HG03103 (cell line): ENCODE measurements around the gene YJEFN3.

ENCODE experiments used
- ATAC-seq: cut with Tn5 transposase; IDR thresholded peaks from one replicate; pipeline ENCODE4 v1.9.1; 2021; ENCODE audit warnings: low read depth; ENCODE audit not compliant: unreplicated experiment

YJEFN3 gene

GRCh38 chr19:19528721-19529490 is at the start of gene YJEFN3:
TSS of gene YJEFN3 (plus strand) at chr19:19528911. CDS start at chr19:19528933, 22 bp downstream.
- no peak for ATAC-seq

GRCh38 chr19:19480688-19481087 is 48.0 kb upstream of the YJEFN3 start:
- ATAC-seq = no peak

GRCh38 chr19:19482809-19483596 is 45.7 kb upstream of the YJEFN3 start:
- no peak for ATAC-seq

GRCh38 chr19:19485161-19485997 is 43.3 kb upstream of the YJEFN3 start:
- no peak for ATAC-seq

- ATAC-seq = no peak
Observed at GRCh38 chr19:19485998-19486290, 42.8 kb upstream of the YJEFN3 start.

GRCh38 chr19:19486343-19487076 is 42.2 kb upstream of the YJEFN3 start:
- no peak for ATAC-seq

GRCh38 chr19:19487077-19487949 is 41.4 kb upstream of the YJEFN3 start:
- ATAC-seq = no peak

- no peak for ATAC-seq
Observed at GRCh38 chr19:19487950-19488874, 40.5 kb upstream of the YJEFN3 start.

GRCh38 chr19:19488875-19489690 is 39.6 kb upstream of the YJEFN3 start:
- ATAC-seq = no peak

- no peak for ATAC-seq
Observed at GRCh38 chr19:19489804-19490204, 38.9 kb upstream of the YJEFN3 start.

- ATAC-seq = no peak
Observed at GRCh38 chr19:19490214-19490968, 38.3 kb upstream of the YJEFN3 start.

- no peak for ATAC-seq
Observed at GRCh38 chr19:19491321-19492025, 37.2 kb upstream of the YJEFN3 start.

- no peak for ATAC-seq
Observed at GRCh38 chr19:19492026-19492610, 36.6 kb upstream of the YJEFN3 start.

- no peak for ATAC-seq
Observed at GRCh38 chr19:19493841-19494546, 34.7 kb upstream of the YJEFN3 start.
